ENCODE results near the gene BCL11A.

GRCh38 chr2:60518567-60518966 lies 34.9 kb downstream of the BCL11A start:
- TF ChIP-seq YY1 (IDR thresholded peaks at IDR 0.05; ENCODE audit: insufficient read depth, insufficient read length): no peak
- no peak for TF ChIP-seq ZNF274 (IDR thresholded peaks at IDR 0.05; ENCODE audit: low read depth, low read length)
- TF ChIP-seq SUZ12 (IDR thresholded peaks at IDR 0.05; ENCODE audit: extremely low read depth, insufficient read depth, insufficient read length): no peak
